Smooth muscle cell (in vitro differentiated cells): ENCODE measurements around the gene F9. TPM values are rescaled to one million over a fixed set of nuclear protein-coding genes. Genes with fewer than 3 reads are reported as not detected.

Experiments
- DNase-seq: peaks from one replicate; lab custom pipeline; 2025; ENCODE audit not compliant: unreplicated experiment; lab: John Stamatoyannopoulos, UW
- H2AFZ ChIP-seq: fragments of 200-600 bp; sonication (generic); 2 replicates; pipeline ENCODE4 v1.6.0; 2016; ENCODE audit warnings: antibody characterized with exemption, low read depth, mild to moderate bottlenecking
- H3F3A ChIP-seq: fragments of 200-600 bp; sonication (generic); 2 replicates; pipeline ENCODE4 v1.6.0; 2017; ENCODE audit warnings: antibody characterized with exemption, low read depth
- H3K27ac ChIP-seq: fragments of 200-600 bp; sonication (generic); 2 replicates; pipeline ENCODE4 v1.5.1; 2016; ENCODE audit warnings: low read depth, mild to moderate bottlenecking
- H3K27me3 ChIP-seq: fragments of 200-600 bp; sonication (generic); 2 replicates; pipeline ENCODE4 v1.6.1; 2016; ENCODE audit warnings: low read depth, mild to moderate bottlenecking
- H3K36me3 ChIP-seq: fragments of 200-600 bp; sonication (generic); 2 replicates; pipeline ENCODE4 v1.5.1; 2016; ENCODE audit warnings: low read depth
- H3K4me1 ChIP-seq: fragments of 200-600 bp; sonication (generic); 2 replicates; pipeline ENCODE4 v1.5.1; 2016; ENCODE audit warnings: low read depth
- H3K4me2 ChIP-seq: fragments of 200-600 bp; sonication (generic); 2 replicates; pipeline ENCODE4 v1.6.0; 2016; ENCODE audit warnings: mild to moderate bottlenecking
- H3K4me3 ChIP-seq: fragments of 200-600 bp; sonication (generic); 2 replicates; pipeline ENCODE4 v1.5.1; 2016; ENCODE audit warnings: mild to moderate bottlenecking
- H3K79me2 ChIP-seq: fragments of 200-600 bp; sonication (generic); 2 replicates; pipeline ENCODE4 v1.6.0; 2016; ENCODE audit warnings: low read depth, mild to moderate bottlenecking
- H3K9ac ChIP-seq: fragments of 200-600 bp; sonication (generic); 2 replicates; pipeline ENCODE4 v1.6.0; 2016; ENCODE audit warnings: low read depth
- H3K9me3 ChIP-seq: fragments of 200-600 bp; sonication (generic); replicated peaks from 2 replicates; pipeline ENCODE4 v1.5.1; 2016; ENCODE audit warnings: low read depth
- H4K20me1 ChIP-seq: fragments of 200-600 bp; sonication (generic); 2 replicates; pipeline ENCODE4 v1.6.0; 2016; ENCODE audit warnings: low read depth
- CTCF ChIP-seq: fragments of 200-600 bp; sonication (generic); IDR thresholded peaks from 2 replicates; pipeline ENCODE4 v1.5.1; 2017; ENCODE audit warnings: borderline replicate concordance, mild to moderate bottlenecking, antibody characterized with exemption; ENCODE audit not compliant: insufficient read depth, poor library complexity, severe bottlenecking
- WGBS: methylation state at CpG from one replicate; pipeline ENCODE4 v1.1.7; 2016; ENCODE audit warnings: low lambda C conversion rate; 5-methylcytosine and 5-hydroxymethylcytosine counted together
- polyA plus RNA-seq: library from polyadenylated mRNA; unstranded; fragments of >200 nt; fragmentation: Nextera tagmentation; extraction: Ambion mirVana; gene quantifications from 2 replicates; pipeline ENCODE4 v1.2.1, GENCODE V29; 2016
- total RNA-seq: library from RNA; depleted of rRNA; stranded (reverse); fragments of >200 nt; gene quantifications from 2 replicates; pipeline ENCODE4 v1.2.3, GENCODE V29; 2014

Gene F9
- total and polyA plus RNA-seq, 2 experiments from 2014 or later: not detected

GRCh38 chrX:139554991-139555675 is 24.6 kb downstream of the F9 start:
- no peaks in the 10 kb centered on the region for H3K9me3 ChIP-seq
- no peaks in the 10 kb centered on the region for H3F3A ChIP-seq
- no peaks in the 10 kb centered on the region for H3K4me1 ChIP-seq
- no peak overlapping the region for H3K27ac ChIP-seq
- no peak for DNase-seq
- TF ChIP-seq CTCF: no peak
- no peak overlapping the region for H3K4me3 ChIP-seq
- WGBS: 89% methylated on average over 26 of the region's 26 CpGs
- H3K27me3 ChIP-seq: no peaks in the 10 kb centered on the region
- no peak overlapping the region for H3K4me2 ChIP-seq
- H4K20me1 ChIP-seq: no peaks in the 10 kb centered on the region
- no peaks in the 10 kb centered on the region for H3K79me2 ChIP-seq
- H2AFZ ChIP-seq: no peak overlapping the region
- no peaks in the 10 kb centered on the region for H3K36me3 ChIP-seq
- H3K9ac ChIP-seq: no peak overlapping the region

- no peaks in the 10 kb centered on the region for H3K27me3 ChIP-seq
- no peaks in the 10 kb centered on the region for H4K20me1 ChIP-seq
- H3F3A ChIP-seq: no peaks in the 10 kb centered on the region
- H3K4me1 ChIP-seq: no peaks in the 10 kb centered on the region
- no peaks in the 10 kb centered on the region for H3K36me3 ChIP-seq
- TF ChIP-seq CTCF: peak; percentile 46
- no peak for DNase-seq
- H3K4me2 ChIP-seq: no peak overlapping the region
- H3K27ac ChIP-seq: no peak overlapping the region
- no peak overlapping the region for H3K9ac ChIP-seq
- no peaks in the 10 kb centered on the region for H3K9me3 ChIP-seq
- WGBS: 49% methylated on average over 9 of the region's 9 CpGs
- no peaks in the 10 kb centered on the region for H3K79me2 ChIP-seq
- no peak overlapping the region for H3K4me3 ChIP-seq
- H2AFZ ChIP-seq: no peak overlapping the region
Measured at GRCh38 chrX:139559383-139560042, 29.0 kb downstream of the F9 start.

GRCh38 chrX:139560221-139560620 is 29.7 kb downstream of the F9 start:
- H3K27me3 ChIP-seq: no peaks in the 10 kb centered on the region
- no peak for TF ChIP-seq CTCF
- no peak overlapping the region for H3K4me2 ChIP-seq
- H3K79me2 ChIP-seq: no peaks in the 10 kb centered on the region
- H3K4me3 ChIP-seq: no peak overlapping the region
- H3K27ac ChIP-seq: no peak overlapping the region
- no peaks in the 10 kb centered on the region for H3F3A ChIP-seq
- no peaks in the 10 kb centered on the region for H3K9me3 ChIP-seq
- no peak for DNase-seq
- no peaks in the 10 kb centered on the region for H3K4me1 ChIP-seq
- no peaks in the 10 kb centered on the region for H3K36me3 ChIP-seq
- no peak overlapping the region for H2AFZ ChIP-seq
- no peak overlapping the region for H3K9ac ChIP-seq
- H4K20me1 ChIP-seq: no peaks in the 10 kb centered on the region

GRCh38 chrX:139563251-139563650 is 32.7 kb downstream of the F9 start:
- TF ChIP-seq CTCF: no peak
- no peaks in the 10 kb centered on the region for H3K4me1 ChIP-seq
- no peak overlapping the region for H3K27ac ChIP-seq
- no peaks in the 10 kb centered on the region for H3K36me3 ChIP-seq
- H2AFZ ChIP-seq: no peak overlapping the region
- H3K27me3 ChIP-seq: no peaks in the 10 kb centered on the region
- H3F3A ChIP-seq: no peaks in the 10 kb centered on the region
- WGBS: 60% methylated on average over 5 of the region's 5 CpGs
- no peak for DNase-seq
- H3K4me2 ChIP-seq: no peak overlapping the region
- no peaks in the 10 kb centered on the region for H4K20me1 ChIP-seq
- H3K79me2 ChIP-seq: no peaks in the 10 kb centered on the region
- no peak overlapping the region for H3K9ac ChIP-seq
- no peaks in the 10 kb centered on the region for H3K9me3 ChIP-seq
- H3K4me3 ChIP-seq: no peak overlapping the region
